ENCODE measurements around the gene SLC22A17.

Gene SLC22A17

DNA sequence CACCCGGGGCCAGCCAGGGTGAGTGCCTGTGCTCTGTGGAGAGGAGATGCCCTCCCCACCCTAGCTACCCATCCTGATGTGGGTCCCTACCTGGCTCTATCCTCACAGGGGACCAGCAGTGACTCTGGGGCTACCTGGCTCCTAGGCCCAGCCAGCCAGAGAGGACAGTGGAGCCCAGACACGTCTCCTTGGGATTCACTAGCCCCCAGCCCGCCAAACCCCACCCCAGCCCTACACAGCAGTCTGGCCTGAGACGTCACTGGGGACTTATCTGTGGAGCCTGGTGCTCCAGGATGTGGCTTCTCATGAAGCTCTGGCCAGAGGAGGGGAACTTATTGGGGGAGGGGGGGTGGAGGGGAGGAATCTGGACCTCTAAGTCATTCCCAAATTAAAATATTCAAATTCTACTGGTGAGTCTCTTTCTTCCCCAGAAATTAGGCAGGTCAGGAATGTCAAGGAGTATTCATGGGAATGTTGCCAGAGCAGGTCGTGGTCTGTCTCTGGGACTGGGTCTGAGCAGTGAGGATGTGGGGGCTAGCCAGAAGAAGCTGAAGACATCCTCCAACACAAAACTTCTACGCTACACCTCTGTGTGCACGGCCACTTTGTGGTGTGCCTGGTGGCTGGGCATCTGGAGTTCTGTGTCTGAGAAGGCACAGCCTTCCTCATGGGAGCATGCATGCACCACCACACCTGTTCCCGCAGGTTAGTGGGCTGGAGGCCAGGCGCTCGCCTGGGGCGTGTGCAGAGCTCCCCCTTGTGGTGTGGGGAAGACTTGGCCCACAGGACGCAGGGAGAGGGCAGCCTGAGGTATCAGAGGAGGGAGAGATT is 26.9 kb upstream of the SLC22A17 start:
- no peaks in the 10 kb centered on the region for H3K27me3 ChIP-seq (ENCODE audit: control insufficient read depth, insufficient read depth, low read length)
- H3K9me3 ChIP-seq (ENCODE audit: control insufficient read depth, low read length) = no peaks in the 10 kb centered on the region
- H3K9ac ChIP-seq (ENCODE audit: low read length) = no peak overlapping the region
- no peak overlapping the region for H3K4me3 ChIP-seq (ENCODE audit: low read length)
- H3K36me3 ChIP-seq (ENCODE audit: control insufficient read depth, insufficient read depth, low read length) = no peaks in the 10 kb centered on the region
- H3K4me1 ChIP-seq (ENCODE audit: control insufficient read depth, insufficient read depth, low read length) = peaks cover 4% of the 10 kb centered on the region

DNA sequence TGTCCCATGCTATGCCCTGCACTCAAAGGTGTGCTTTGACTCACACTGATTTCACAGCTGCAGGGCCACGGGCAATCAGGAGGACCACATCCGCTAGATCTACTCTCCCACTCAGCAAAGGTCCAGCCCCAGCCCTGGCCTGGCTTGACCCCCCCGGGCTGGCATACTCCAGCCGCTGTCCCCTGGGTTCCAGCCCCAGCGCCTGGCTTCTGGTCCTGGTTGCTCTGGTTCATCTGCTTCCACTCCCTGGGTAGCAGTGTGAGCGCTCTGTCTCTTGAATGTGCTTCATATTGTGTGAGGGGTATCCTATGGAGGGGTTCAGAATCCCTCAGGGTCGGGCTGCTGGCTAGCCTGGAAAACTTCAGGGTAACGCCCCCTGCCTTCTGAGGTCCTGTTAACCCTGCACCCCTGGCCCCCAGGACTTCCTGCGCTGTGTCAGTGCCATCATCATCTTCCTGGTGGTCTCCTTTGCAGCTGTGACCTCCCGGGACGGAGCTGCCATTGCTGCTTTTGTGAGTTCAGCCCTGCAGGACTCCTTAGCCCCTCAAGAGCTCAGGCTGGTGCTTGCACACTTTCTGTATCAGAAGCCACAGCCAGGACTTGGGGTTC is 26.0 kb upstream of the SLC22A17 start:
- Histone ChIP-seq H3K4me1 (ENCODE audit: control insufficient read depth, insufficient read depth, low read length) (peaks cover 4% of the 10 kb centered on the region), H3K36me3 (ENCODE audit: control insufficient read depth, insufficient read depth, low read length) (no peaks in the 10 kb centered on the region), H3K4me3 (ENCODE audit: low read length) (no peak overlapping the region), H3K9me3 (ENCODE audit: control insufficient read depth, low read length) (no peaks in the 10 kb centered on the region), H3K27me3 (ENCODE audit: control insufficient read depth, insufficient read depth, low read length) (no peaks in the 10 kb centered on the region), H3K9ac (ENCODE audit: low read length) (no peak overlapping the region)

DNA sequence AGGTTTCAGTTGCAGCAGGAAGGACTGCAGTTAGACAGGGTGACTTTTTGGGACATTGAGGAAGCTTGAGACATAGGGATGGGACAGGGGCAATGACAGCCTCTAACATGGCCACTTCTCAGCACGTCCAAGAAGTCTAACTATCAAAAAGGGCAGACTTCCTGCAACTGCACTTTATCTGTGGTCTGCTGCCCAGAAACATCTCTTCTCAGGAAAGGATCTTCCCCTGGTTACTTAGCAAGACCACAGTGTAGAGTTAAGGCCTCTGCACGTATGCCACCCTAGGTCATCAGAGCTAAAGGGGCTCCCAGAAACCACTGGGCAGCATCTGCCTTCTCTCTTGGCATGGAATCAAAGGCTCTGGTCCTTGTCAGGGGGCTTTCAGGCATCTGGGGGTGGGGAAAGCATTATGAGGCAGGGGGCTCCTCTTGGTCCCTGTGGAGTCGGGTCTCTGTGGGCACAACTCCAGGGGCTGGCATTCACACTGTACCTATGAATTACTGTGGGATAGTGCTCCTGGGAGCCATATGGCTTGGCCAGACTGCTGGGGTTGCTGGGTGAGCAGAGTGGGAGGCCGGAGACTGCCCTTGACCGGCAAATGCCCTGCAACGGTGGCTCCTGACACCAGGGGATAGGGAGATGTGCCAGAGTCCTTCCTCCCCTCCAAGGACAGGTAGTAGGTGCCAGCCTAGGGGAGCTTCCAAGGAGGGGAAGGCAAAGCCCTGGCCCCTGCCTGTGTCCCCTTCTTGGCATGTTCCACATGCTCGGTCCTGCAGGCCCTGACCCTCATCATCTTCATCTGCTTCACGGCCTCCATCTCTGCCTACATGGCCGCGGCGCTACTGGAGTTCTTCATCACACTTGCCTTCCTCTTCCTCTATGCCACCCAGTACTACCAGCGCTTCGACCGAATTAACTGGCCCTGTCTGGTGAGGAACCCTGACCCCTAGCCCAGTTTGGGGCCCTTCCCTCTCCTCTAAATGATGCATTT is 25.2 kb upstream of the SLC22A17 start:
- H3K36me3 ChIP-seq (ENCODE audit: control insufficient read depth, insufficient read depth, low read length) = no peaks in the 10 kb centered on the region
- H3K4me1 ChIP-seq (ENCODE audit: control insufficient read depth, insufficient read depth, low read length) = peaks cover 4% of the 10 kb centered on the region
- no peaks in the 10 kb centered on the region for H3K9me3 ChIP-seq (ENCODE audit: control insufficient read depth, low read length)
- no peak overlapping the region for H3K9ac ChIP-seq (ENCODE audit: low read length)
- H3K27me3 ChIP-seq (ENCODE audit: control insufficient read depth, insufficient read depth, low read length) = no peaks in the 10 kb centered on the region
- no peak overlapping the region for H3K4me3 ChIP-seq (ENCODE audit: low read length)

DNA sequence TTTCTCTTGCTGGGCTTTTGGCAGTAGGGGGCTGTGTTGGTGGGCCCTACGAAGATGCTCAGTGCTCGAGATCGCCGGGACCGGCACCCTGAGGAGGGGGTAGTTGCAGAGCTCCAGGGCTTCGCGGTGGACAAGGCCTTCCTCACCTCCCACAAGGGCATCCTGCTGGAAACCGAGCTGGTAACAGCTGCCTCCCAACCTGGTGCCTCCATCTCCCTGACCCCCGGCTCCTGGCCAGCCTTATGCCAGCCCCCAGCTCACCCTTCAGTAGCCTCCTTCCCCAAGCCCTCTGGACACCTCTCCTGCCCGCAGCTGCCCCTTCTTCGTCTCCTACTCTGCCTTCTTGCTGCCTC is 24.5 kb upstream of the SLC22A17 start:
- no peak overlapping the region for H3K4me3 ChIP-seq (ENCODE audit: low read length)
- H3K9ac ChIP-seq (ENCODE audit: low read length) = no peak overlapping the region

DNA sequence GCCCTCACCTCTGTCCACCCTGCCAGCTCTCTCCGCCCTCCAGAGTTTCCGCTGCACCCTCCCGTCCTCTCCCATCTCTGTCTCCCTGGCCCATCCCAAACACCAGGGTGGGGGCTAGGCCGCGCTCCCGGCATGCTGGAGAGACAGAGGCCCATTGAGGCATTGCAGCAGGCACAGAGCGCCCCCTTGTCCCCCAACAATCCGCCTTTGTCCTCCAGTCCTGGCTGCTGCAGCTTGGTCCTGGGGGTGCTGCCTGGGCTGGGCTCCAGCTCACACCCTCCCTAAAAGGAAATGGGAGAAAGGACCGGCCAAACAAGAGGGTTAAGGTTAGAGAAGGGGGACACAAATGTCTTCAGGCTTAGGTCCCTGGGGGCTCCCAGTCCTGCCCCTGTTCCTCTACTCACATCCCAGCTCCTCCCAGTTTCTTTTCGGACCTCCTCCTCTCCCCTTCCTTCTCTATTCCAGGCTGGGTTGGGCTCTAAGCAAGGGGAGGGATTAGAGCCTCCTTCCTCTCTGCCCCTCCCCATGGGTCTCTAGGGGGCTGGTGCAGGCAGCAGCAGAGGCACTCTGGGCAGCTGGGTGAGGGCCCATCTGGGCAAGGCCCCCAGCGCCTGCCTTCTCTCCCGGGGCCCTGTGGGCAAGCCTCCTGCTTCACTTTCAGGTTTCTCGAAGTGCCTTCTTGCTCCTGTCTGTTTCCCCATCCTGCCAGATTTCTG is 24.0 kb upstream of the SLC22A17 start, which contains the start of gene CMTM5:
Gene CMTM5 (plus strand): TSS at position 565 of the 716 bp plus-strand sequence. CDS start 206 bp downstream, outside the sequence.
- H3K27me3 ChIP-seq (ENCODE audit: control insufficient read depth, insufficient read depth, low read length) = no peaks in the 10 kb centered on the region
- H3K9me3 ChIP-seq (ENCODE audit: control insufficient read depth, low read length) = no peaks in the 10 kb centered on the region
- H3K4me3 ChIP-seq (ENCODE audit: low read length) = no peak within 1 kb of the TSS
- H3K4me1 ChIP-seq (ENCODE audit: control insufficient read depth, insufficient read depth, low read length) = peaks cover 4% of the 10 kb centered on the region
- H3K9ac ChIP-seq (ENCODE audit: low read length) = no peak within 1 kb of the TSS
- H3K36me3 ChIP-seq (ENCODE audit: control insufficient read depth, insufficient read depth, low read length) = no peaks in the 10 kb centered on the region

More for the DNA sequence above, 24.5 kb upstream of the SLC22A17 start:
- Histone ChIP-seq H3K4me1 (ENCODE audit: control insufficient read depth, insufficient read depth, low read length) (peaks cover 4% of the 10 kb centered on the region), H3K36me3 (ENCODE audit: control insufficient read depth, insufficient read depth, low read length) (no peaks in the 10 kb centered on the region), H3K27me3 (ENCODE audit: control insufficient read depth, insufficient read depth, low read length) (no peaks in the 10 kb centered on the region), H3K9me3 (ENCODE audit: control insufficient read depth, low read length) (no peaks in the 10 kb centered on the region)

DNA sequence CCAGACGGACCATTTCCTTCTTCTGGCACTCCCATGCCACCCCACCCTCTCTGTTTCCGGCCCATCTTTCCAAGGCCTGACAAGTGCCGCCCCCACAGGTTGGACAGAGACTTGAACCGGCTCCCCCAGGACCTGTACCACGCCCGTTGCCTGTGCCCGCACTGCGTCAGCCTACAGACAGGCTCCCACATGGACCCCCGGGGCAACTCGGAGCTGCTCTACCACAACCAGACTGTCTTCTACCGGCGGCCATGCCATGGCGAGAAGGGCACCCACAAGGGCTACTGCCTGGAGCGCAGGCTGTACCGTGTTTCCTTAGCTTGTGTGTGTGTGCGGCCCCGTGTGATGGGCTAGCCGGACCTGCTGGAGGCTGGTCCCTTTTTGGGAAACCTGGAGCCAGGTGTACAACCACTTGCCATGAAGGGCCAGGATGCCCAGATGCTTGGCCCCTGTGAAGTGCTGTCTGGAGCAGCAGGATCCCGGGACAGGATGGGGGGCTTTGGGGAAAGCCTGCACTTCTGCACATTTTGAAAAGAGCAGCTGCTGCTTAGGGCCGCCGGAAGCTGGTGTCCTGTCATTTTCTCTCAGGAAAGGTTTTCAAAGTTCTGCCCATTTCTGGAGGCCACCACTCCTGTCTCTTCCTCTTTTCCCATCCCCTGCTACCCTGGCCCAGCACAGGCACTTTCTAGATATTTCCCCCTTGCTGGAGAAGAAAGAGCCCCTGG is 23.0 kb upstream of the SLC22A17 start:
- no peaks in the 10 kb centered on the region for H3K27me3 ChIP-seq (ENCODE audit: control insufficient read depth, insufficient read depth, low read length)
- no peak overlapping the region for H3K4me3 ChIP-seq (ENCODE audit: low read length)
- no peaks in the 10 kb centered on the region for H3K9me3 ChIP-seq (ENCODE audit: control insufficient read depth, low read length)
- H3K9ac ChIP-seq (ENCODE audit: low read length) = no peak overlapping the region
- peaks cover 4% of the 10 kb centered on the region for H3K4me1 ChIP-seq (ENCODE audit: control insufficient read depth, insufficient read depth, low read length)
- no peaks in the 10 kb centered on the region for H3K36me3 ChIP-seq (ENCODE audit: control insufficient read depth, insufficient read depth, low read length)

DNA sequence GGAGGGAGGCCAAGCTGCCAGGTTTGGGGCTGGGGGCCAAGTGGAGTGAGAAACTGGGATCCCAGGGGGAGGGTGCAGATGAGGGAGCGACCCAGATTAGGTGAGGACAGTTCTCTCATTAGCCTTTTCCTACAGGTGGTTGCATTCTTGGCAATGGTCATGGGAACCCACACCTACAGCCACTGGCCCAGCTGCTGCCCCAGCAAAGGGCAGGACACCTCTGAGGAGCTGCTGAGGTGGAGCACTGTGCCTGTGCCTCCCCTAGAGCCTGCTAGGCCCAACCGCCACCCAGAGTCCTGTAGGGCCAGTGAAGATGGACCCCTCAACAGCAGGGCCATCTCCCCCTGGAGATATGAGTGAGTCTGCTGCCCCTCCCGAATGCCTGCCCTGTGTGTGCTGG is 20.4 kb upstream of the SLC22A17 start:
- H3K9ac ChIP-seq (ENCODE audit: low read length) = no peak overlapping the region
- H3K27me3 ChIP-seq (ENCODE audit: control insufficient read depth, insufficient read depth, low read length) = no peaks in the 10 kb centered on the region
- no peak overlapping the region for H3K4me3 ChIP-seq (ENCODE audit: low read length)
- H3K9me3 ChIP-seq (ENCODE audit: control insufficient read depth, low read length) = no peaks in the 10 kb centered on the region
- no peaks in the 10 kb centered on the region for H3K36me3 ChIP-seq (ENCODE audit: control insufficient read depth, insufficient read depth, low read length)
- no peaks in the 10 kb centered on the region for H3K4me1 ChIP-seq (ENCODE audit: control insufficient read depth, insufficient read depth, low read length)

DNA sequence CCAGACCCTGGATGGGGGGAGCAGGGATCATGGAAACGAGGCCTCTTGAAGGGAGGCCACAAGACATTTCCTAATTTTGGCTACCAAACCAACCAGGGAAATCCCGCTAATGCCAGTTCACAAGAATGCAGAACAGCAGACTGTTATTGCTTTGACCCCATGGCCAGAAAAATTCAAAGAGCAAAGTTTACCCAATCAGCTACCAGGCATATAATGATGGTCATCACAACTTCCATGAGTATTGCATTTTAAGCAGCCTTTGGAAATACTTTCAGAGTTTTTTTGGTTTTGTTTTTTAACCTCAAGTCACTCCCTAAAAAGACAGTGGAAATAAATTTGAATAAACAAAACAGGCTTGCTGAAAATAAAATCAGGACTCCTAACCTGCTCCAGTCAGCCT is 19.8 kb upstream of the SLC22A17 start, which contains the start of gene IL25:
Gene IL25 (plus strand): TSS at position 301 of the 400 bp plus-strand sequence.
- no peak within 1 kb of the TSS for H3K9ac ChIP-seq (ENCODE audit: low read length)
- H3K4me3 ChIP-seq (ENCODE audit: low read length) = no peak within 1 kb of the TSS
- no peaks in the 10 kb centered on the region for H3K27me3 ChIP-seq (ENCODE audit: control insufficient read depth, insufficient read depth, low read length)
- no peaks in the 10 kb centered on the region for H3K36me3 ChIP-seq (ENCODE audit: control insufficient read depth, insufficient read depth, low read length)
- H3K4me1 ChIP-seq (ENCODE audit: control insufficient read depth, insufficient read depth, low read length) = no peaks in the 10 kb centered on the region
- H3K9me3 ChIP-seq (ENCODE audit: control insufficient read depth, low read length) = no peaks in the 10 kb centered on the region

DNA sequence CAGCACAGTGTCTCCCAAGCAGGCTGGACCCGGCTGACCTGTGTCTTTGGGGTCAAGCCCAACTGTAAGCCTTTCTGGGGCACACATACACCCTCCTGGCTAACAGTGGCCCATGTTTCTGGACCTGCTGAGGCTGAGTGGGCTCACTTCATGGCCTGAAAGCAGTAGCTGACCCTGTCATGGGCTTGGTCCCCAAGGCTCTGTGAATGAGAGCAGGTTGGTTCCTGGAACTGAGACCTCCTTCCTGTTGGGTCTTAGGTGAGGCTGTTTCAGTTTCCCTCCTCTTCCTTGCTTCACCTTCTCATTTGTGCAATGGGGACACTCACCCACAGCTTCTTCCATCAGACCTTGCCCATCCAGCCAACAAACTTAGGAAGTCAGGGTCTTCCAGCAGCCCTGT is 19.2 kb upstream of the SLC22A17 start:
- no peaks in the 10 kb centered on the region for H3K9me3 ChIP-seq (ENCODE audit: control insufficient read depth, low read length)
- no peak overlapping the region for H3K4me3 ChIP-seq (ENCODE audit: low read length)
- H3K36me3 ChIP-seq (ENCODE audit: control insufficient read depth, insufficient read depth, low read length) = no peaks in the 10 kb centered on the region
- no peaks in the 10 kb centered on the region for H3K27me3 ChIP-seq (ENCODE audit: control insufficient read depth, insufficient read depth, low read length)
- no peak overlapping the region for H3K9ac ChIP-seq (ENCODE audit: low read length)
- no peaks in the 10 kb centered on the region for H3K4me1 ChIP-seq (ENCODE audit: control insufficient read depth, insufficient read depth, low read length)

DNA sequence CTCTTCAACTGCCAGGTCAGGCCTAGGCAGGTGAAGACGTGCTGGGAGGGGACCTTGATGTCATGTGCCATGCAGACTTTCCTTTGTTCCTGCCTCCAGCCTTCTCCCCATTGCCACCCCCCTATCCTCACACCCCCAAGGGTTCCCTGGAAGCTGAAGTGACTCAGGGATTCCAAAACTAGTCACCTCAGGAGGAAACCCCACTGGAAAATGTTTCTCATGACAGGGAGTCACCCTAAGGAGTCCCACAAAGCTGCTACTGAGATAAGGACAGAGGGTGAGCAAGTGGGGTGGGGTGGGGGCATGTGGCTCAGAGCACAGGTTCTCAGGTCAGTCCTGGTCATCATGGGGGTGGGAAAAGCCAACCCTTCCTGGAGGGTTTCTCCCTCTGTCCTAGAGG is 17.5 kb upstream of the SLC22A17 start:
- H3K9ac ChIP-seq (ENCODE audit: low read length) = no peak overlapping the region
- peaks cover 9% of the 10 kb centered on the region for H3K27me3 ChIP-seq (ENCODE audit: control insufficient read depth, insufficient read depth, low read length)
- no peaks in the 10 kb centered on the region for H3K9me3 ChIP-seq (ENCODE audit: control insufficient read depth, low read length)
- H3K4me1 ChIP-seq (ENCODE audit: control insufficient read depth, insufficient read depth, low read length) = no peaks in the 10 kb centered on the region
- H3K36me3 ChIP-seq (ENCODE audit: control insufficient read depth, insufficient read depth, low read length) = no peaks in the 10 kb centered on the region
- H3K4me3 ChIP-seq (ENCODE audit: low read length) = no peak overlapping the region

DNA sequence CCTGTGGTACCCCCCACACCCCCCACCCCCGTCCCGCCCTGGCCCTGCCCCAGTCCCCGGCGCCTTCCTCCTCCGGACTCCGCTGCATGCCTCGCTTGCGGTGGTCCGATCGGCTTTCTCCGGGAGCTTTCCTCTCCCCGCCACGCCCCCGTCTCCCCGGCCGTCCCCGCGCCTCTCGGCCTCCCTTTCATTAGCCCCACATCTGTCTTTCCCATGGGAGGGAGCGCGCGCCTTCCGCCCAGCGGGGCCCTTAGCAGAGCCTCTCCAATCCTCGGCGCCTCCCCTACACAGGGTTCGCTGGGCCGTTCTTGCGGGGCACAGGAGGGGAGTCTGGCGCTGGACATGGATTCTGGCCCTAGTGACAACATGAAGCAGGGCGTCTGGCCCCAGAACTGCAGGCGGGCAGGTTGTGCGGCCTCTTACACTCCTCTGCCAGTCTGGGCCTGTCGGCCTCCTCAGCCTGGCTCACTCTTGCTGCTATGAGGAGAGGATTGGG is 13.8 kb upstream of the SLC22A17 start:
- H3K9me3 ChIP-seq (ENCODE audit: control insufficient read depth, low read length) = no peaks in the 10 kb centered on the region
- H3K36me3 ChIP-seq (ENCODE audit: control insufficient read depth, insufficient read depth, low read length) = no peaks in the 10 kb centered on the region
- peaks cover 23% of the 10 kb centered on the region for H3K27me3 ChIP-seq (ENCODE audit: control insufficient read depth, insufficient read depth, low read length)
- H3K4me1 ChIP-seq (ENCODE audit: control insufficient read depth, insufficient read depth, low read length) = peaks cover 5% of the 10 kb centered on the region
- H3K9ac ChIP-seq (ENCODE audit: low read length) = no peak overlapping the region
- H3K4me3 ChIP-seq (ENCODE audit: low read length) = no peak overlapping the region
